ENCODE measurements around the gene NOS1AP. TPM values are rescaled to one million over a fixed set of nuclear protein-coding genes. Genes with fewer than 3 reads are reported as not detected.

The NOS1AP gene
- total and polyA plus RNA-seq, 9 of the 15 experiments (the other 6 are each of a cell fraction or from before 2014, with no cell fraction given) = 0.07 to 1.5 (median 0.22) TPM

GRCh38 chr1:162142968-162143367 lies 73.5 kb downstream of the NOS1AP start:
- no peak overlapping the region for H3K4me3 ChIP-seq
- H3K9ac ChIP-seq (ENCODE audit: insufficient read depth in 1 of 2, low read depth in 2 of 2, low read length in 2 of 2) = no peak overlapping the region
- H3K27ac ChIP-seq (ENCODE audit: extremely low read depth, low read depth, low read length) = no peak overlapping the region
- TF ChIP-seq RFX5 (IDR thresholded peaks at IDR 0.05; ENCODE audit: low read depth, low read length) = no peak
- no peak for TF ChIP-seq ZEB2 (IDR thresholded peaks at IDR 0.05)
- H3K9me1 ChIP-seq (ENCODE audit: control insufficient read depth, insufficient read depth, low read length) = no peaks in the 10 kb centered on the region
- H3K4me2 ChIP-seq (ENCODE audit: insufficient read depth, low read length) = no peak overlapping the region
- BruUV-seq (replicated peaks) = no TSS peak
- H3K4me1 ChIP-seq (replicated peaks in 1 of 2; ENCODE audit: control insufficient read depth in 2 of 2, insufficient read depth in 2 of 2, low read length in 2 of 2) = no peaks in the 10 kb centered on the region
- ATAC-seq (no peak), FAIRE-seq (no peak), DNase-seq (ENCODE audit: extremely low read depth in 1 of 4, low spot score in 3 of 4) (no peak)
- no peak overlapping the region for H2AFZ ChIP-seq (ENCODE audit: low read depth, low read length)
- 0% methylated on average over 3 of the region's 3 CpGs for WGBS (ENCODE audit: insufficient coverage, low coverage, missing lambda C conversion rate)
- CTCF ChIA-PET (ENCODE audit: low intra/inter-chr PET ratio) = no interaction called here
- H3K9me3 ChIP-seq (replicated peaks; ENCODE audit: control insufficient read depth, insufficient read depth, low read depth, low read length) = no peaks in the 10 kb centered on the region
- no peaks in the 10 kb centered on the region for H3K36me3 ChIP-seq (ENCODE audit: control insufficient read depth, insufficient read depth, low read length)
- intact Hi-C loops (cut with micrococcal nuclease) = no loop called here
- H4K20me1 ChIP-seq (replicated peaks; ENCODE audit: control insufficient read depth, insufficient read depth, low read length) = no peaks in the 10 kb centered on the region; the same call in 1 of the 2 replicates
- in situ Hi-C loops (cut with MboI) = no loop called here
- H3K79me2 ChIP-seq (ENCODE audit: control insufficient read depth, insufficient read depth, low read length) = no peaks in the 10 kb centered on the region
- H3K27me3 ChIP-seq (ENCODE audit: control insufficient read depth in 2 of 2, insufficient read depth in 2 of 2, low read length in 2 of 2) = peaks cover 5 to 21% of the 10 kb centered on the region in 2 experiments; a peak in 4 of 5 replicates
- POLR2A ChIA-PET = no interaction called here

- H3K27me3 ChIP-seq (ENCODE audit: control insufficient read depth in 2 of 2, insufficient read depth in 2 of 2, low read length in 2 of 2) = peaks cover 5 to 14% of the 10 kb centered on the region in 2 experiments; a peak in 4 of 5 replicates
- no peaks in the 10 kb centered on the region for H3K79me2 ChIP-seq (ENCODE audit: control insufficient read depth, insufficient read depth, low read length)
- H3K27ac ChIP-seq (ENCODE audit: extremely low read depth, low read depth, low read length) = no peak overlapping the region
- intact Hi-C loops (cut with micrococcal nuclease) (no loop called here), in situ Hi-C loops (cut with MboI) (no loop called here)
- DNase-seq (ENCODE audit: extremely low read depth in 1 of 4, low spot score in 3 of 4) (no peak), FAIRE-seq (no peak), ATAC-seq (no peak)
- no peaks in the 10 kb centered on the region; the same call in 1 of the 2 replicates for H4K20me1 ChIP-seq (replicated peaks; ENCODE audit: control insufficient read depth, insufficient read depth, low read length)
- no peak for TF ChIP-seq HMBOX1 (IDR thresholded peaks at IDR 0.05)
- TF ChIP-seq ZNF639 (CRISPR knock-in tag; conservative IDR thresholded peaks at IDR 0.05 in 1 of 2, IDR thresholded peaks at IDR 0.05 in 1 of 2) = no peak
- TF ChIP-seq ARNT (IDR thresholded peaks at IDR 0.05) = no peak
- TF ChIP-seq ESRRA (IDR thresholded peaks at IDR 0.05; ENCODE audit: borderline replicate concordance, low read depth) = no peak
- no peak for TF ChIP-seq ETV6 (IDR thresholded peaks at IDR 0.05; ENCODE audit: borderline replicate concordance in 1 of 2, low read depth in 2 of 2, low read length in 1 of 2)
- no peak for TF ChIP-seq ETV6 (CRISPR knock-in tag; IDR thresholded peaks at IDR 0.05; ENCODE audit: borderline replicate concordance)
- no peak for TF ChIP-seq ZBTB34 (CRISPR knock-in tag; IDR thresholded peaks at IDR 0.05)
- no peak for TF ChIP-seq ZNF282 (CRISPR knock-in tag; IDR thresholded peaks at IDR 0.05)
- H3K4me1 ChIP-seq (replicated peaks in 1 of 2; ENCODE audit: control insufficient read depth in 2 of 2, insufficient read depth in 2 of 2, low read length in 2 of 2) = no peaks in the 10 kb centered on the region
- no TSS peak for BruUV-seq (replicated peaks)
- no peaks in the 10 kb centered on the region for H3K9me3 ChIP-seq (replicated peaks; ENCODE audit: control insufficient read depth, insufficient read depth, low read depth, low read length)
- POLR2A ChIA-PET = no interaction called here
- H3K4me3 ChIP-seq = no peak overlapping the region
- H2AFZ ChIP-seq (ENCODE audit: low read depth, low read length) = no peak overlapping the region
- no peaks in the 10 kb centered on the region for H3K36me3 ChIP-seq (ENCODE audit: control insufficient read depth, insufficient read depth, low read length)
- no peaks in the 10 kb centered on the region for H3K9me1 ChIP-seq (ENCODE audit: control insufficient read depth, insufficient read depth, low read length)
- CTCF ChIA-PET (ENCODE audit: low intra/inter-chr PET ratio) = no interaction called here
- no peak overlapping the region for H3K4me2 ChIP-seq (ENCODE audit: insufficient read depth, low read length)
- WGBS (ENCODE audit: insufficient coverage, low coverage, missing lambda C conversion rate) = 0% methylated on average over 3 of the region's 3 CpGs
- H3K9ac ChIP-seq (ENCODE audit: insufficient read depth in 1 of 2, low read depth in 2 of 2, low read length in 2 of 2) = no peak overlapping the region
Observed at GRCh38 chr1:162144268-162144667, 74.8 kb downstream of the NOS1AP start.
